ENCODE measurements around the gene ILKAP.
A peak's percentile ranks its signal among the peaks of the same experiment; 100 is the strongest.
"Not testable (repeated sequence)": the region's sequence is repeated elsewhere in the genome, so short reads cannot be mapped to it uniquely, and the experiment has no call there.

Gene ILKAP

GRCh38 chr2:238207006-238207405 is 3.5 kb upstream of the ILKAP start:
- no peak overlapping the region for H3K4me3 ChIP-seq
- H3K27ac ChIP-seq = no peak overlapping the region

GRCh38 chr2:238203973-238204683 is 633 bp upstream of the ILKAP start:
- Histone ChIP-seq H3K4me3 (peak overlapping the region; percentile 50 to 86 (median 75)), H3K27ac (peak overlapping the region; percentile 65 to 97 (median 92))

- Histone ChIP-seq H3K4me3 (peak overlapping the region; percentile 50 to 86 (median 75)), H3K27ac (peak overlapping the region; percentile 76 to 97 (median 92))
Observed at GRCh38 chr2:238202326-238203093, 985 bp downstream of the ILKAP start.

GRCh38 chr2:238190445-238190844 is 13.1 kb downstream of the ILKAP start:
- Histone ChIP-seq H3K27ac (no peak overlapping the region), H3K4me3 (no peak overlapping the region)

- H3K27ac ChIP-seq = no peak overlapping the region
Observed at GRCh38 chr2:238187618-238188548, 15.6 kb downstream of the ILKAP start.

GRCh38 chr2:238183821-238184220 is 19.7 kb downstream of the ILKAP start:
- no peak overlapping the region for H3K4me3 ChIP-seq
- no peak overlapping the region for H3K27ac ChIP-seq

More at GRCh38 chr2:238187618-238188548, 15.6 kb downstream of the ILKAP start:
- no peak overlapping the region for H3K4me3 ChIP-seq

- Histone ChIP-seq H3K27ac (no peak overlapping the region), H3K4me3 (no peak overlapping the region)
Observed at GRCh38 chr2:238182362-238182761, 21.1 kb downstream of the ILKAP start.

- Histone ChIP-seq H3K27ac (no peak overlapping the region), H3K4me3 (no peak overlapping the region)
Observed at GRCh38 chr2:238180554-238180953, 22.9 kb downstream of the ILKAP start.

- Histone ChIP-seq H3K4me3 (no peak overlapping the region), H3K27ac (no peak overlapping the region)
Observed at GRCh38 chr2:238176613-238177012, 26.9 kb downstream of the ILKAP start.

GRCh38 chr2:238174701-238175100 is 28.8 kb downstream of the ILKAP start:
- no peak overlapping the region for H3K4me3 ChIP-seq
- H3K27ac ChIP-seq = no peak overlapping the region

- no peak overlapping the region for H3K27ac ChIP-seq
- no peak overlapping the region for H3K4me3 ChIP-seq
Observed at GRCh38 chr2:238174291-238174690, 29.2 kb downstream of the ILKAP start.

- no peak overlapping the region for H3K27ac ChIP-seq
- no peak overlapping the region for H3K4me3 ChIP-seq
Observed at GRCh38 chr2:238173692-238174091, 29.8 kb downstream of the ILKAP start.

GRCh38 chr2:238172439-238172838 is 31.1 kb downstream of the ILKAP start:
- H3K27ac ChIP-seq = no peak overlapping the region

GRCh38 chr2:238171575-238172187 is 31.8 kb downstream of the ILKAP start:
- no peak overlapping the region for H3K27ac ChIP-seq
- no peak overlapping the region for H3K4me3 ChIP-seq

More at GRCh38 chr2:238172439-238172838, 31.1 kb downstream of the ILKAP start:
- no peak overlapping the region for H3K4me3 ChIP-seq

GRCh38 chr2:238171072-238171431 is 32.4 kb downstream of the ILKAP start:
- H3K27ac ChIP-seq = peak overlapping the region in 1 of 21 experiments; percentile 26
- H3K4me3 ChIP-seq = not testable (repeated sequence)

GRCh38 chr2:238170386-238171071 is 33.0 kb downstream of the ILKAP start:
- Histone ChIP-seq H3K4me3 (no peak overlapping the region), H3K27ac (peak overlapping the region in 6 of 21 experiments; percentile 8 to 59 (median 26))

GRCh38 chr2:238169708-238170251 is 33.7 kb downstream of the ILKAP start:
- Histone ChIP-seq H3K27ac (peak overlapping the region in 7 of 21 experiments; percentile 6 to 59 (median 23)), H3K4me3 (no peak overlapping the region)

GRCh38 chr2:238169048-238169707 is 34.3 kb downstream of the ILKAP start:
- H3K4me3 ChIP-seq = no peak overlapping the region
- H3K27ac ChIP-seq = peak overlapping the region in 4 of 21 experiments; percentile 6 to 27 (median 14)

Measured in skin epidermis (tissue), 12 donors.